SH-SY5Y (cell line): Measurements from ENCODE around the gene CEBPA.

Experiments
- GATA2 ChIP-seq: IDR thresholded peaks from 2 replicates; pipeline ENCODE4 v1.6.1; 2011; ENCODE audit warnings: mild to moderate bottlenecking, low read depth, low read length
- GATA3 ChIP-seq: IDR thresholded peaks from 2 replicates; pipeline ENCODE4 v1.6.1; 2011; ENCODE audit warnings: low read depth, mild to moderate bottlenecking, low read length, moderate library complexity

- no peak for TF ChIP-seq GATA3
- no peak for TF ChIP-seq GATA2
Measured at GRCh38 chr19:33309826-33310225, 7.5 kb upstream of the CEBPA start.
